ENCODE results near the gene MAD1L1. TPM values are rescaled to one million over a fixed set of nuclear protein-coding genes. Genes with fewer than 3 reads are reported as not detected.

MAD1L1 gene
- total RNA-seq, 2 donors from 2014 or later: 59.1 to 61.4 TPM

DNA sequence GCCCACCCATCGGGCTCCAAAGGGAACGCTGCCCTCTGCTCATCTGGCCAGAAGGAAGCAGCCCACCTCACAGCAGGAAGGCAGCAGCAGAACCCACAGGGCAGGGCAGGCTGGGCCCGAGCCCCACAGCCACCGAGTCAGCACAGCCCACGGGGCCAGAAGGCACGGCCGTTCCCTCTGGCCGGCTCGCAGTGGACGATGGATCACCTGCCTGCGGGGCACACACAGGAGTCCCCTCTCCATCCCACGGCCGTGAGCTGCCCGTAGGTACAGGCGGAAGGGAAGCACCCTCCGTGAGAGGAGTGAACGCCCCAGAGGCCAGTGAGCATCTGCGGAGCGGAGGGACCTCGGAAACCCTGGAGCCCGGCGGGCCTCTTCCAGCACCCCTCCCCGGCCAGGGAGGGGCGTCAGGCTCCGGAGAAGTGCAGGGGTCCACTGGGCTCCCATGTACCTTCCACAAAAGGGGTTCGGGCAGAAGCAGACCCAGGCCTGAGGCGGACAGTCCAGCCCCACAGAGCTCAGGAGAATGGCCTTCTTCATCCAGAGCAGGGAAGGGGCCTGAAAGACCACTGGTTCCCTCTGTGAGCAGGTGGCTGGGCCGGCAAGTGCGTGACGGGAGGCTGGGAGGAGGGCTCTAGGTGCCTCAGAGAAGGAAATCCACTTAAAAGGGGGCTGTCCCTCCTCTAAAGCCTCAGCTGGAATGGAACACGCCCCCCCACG is 20.9 kb upstream of the MAD1L1 start:
- H3K36me3 Mint-ChIP-seq (ENCODE audit: low read depth): peaks cover 39% of the 10 kb centered on the region
- H3K4me1 Mint-ChIP-seq: no peaks in the 10 kb centered on the region
- TF ChIP-seq, protein P1, sequence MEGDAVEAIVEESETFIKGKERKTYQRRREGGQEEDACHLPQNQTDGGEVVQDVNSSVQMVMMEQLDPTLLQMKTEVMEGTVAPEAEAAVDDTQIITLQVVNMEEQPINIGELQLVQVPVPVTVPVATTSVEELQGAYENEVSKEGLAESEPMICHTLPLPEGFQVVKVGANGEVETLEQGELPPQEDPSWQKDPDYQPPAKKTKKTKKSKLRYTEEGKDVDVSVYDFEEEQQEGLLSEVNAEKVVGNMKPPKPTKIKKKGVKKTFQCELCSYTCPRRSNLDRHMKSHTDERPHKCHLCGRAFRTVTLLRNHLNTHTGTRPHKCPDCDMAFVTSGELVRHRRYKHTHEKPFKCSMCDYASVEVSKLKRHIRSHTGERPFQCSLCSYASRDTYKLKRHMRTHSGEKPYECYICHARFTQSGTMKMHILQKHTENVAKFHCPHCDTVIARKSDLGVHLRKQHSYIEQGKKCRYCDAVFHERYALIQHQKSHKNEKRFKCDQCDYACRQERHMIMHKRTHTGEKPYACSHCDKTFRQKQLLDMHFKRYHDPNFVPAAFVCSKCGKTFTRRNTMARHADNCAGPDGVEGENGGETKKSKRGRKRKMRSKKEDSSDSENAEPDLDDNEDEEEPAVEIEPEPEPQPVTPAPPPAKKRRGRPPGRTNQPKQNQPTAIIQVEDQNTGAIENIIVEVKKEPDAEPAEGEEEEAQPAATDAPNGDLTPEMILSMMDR (conservative IDR thresholded peaks at IDR 0.05): no peak
- H3K27ac Mint-ChIP-seq: no peak overlapping the region
- no peaks in the 10 kb centered on the region for H3K27me3 Mint-ChIP-seq (ENCODE audit: insufficient read depth)
- no peaks in the 10 kb centered on the region for H3K9me3 Mint-ChIP-seq
- H3K4me1 ChIP-seq (ENCODE audit: control insufficient read depth, insufficient read depth, low read length): no peaks in the 10 kb centered on the region
- no peaks in the 10 kb centered on the region for H3K9me3 ChIP-seq (ENCODE audit: control insufficient read depth, low read length)
- peaks cover 8% of the 10 kb centered on the region for H3K36me3 ChIP-seq (ENCODE audit: control insufficient read depth, insufficient read depth, low read length)
- no peak overlapping the region for H3K27ac ChIP-seq (ENCODE audit: low read depth, low read length)
- no peak overlapping the region for H3K4me3 Mint-ChIP-seq
- no peak overlapping the region for H3K9ac ChIP-seq (ENCODE audit: extremely low read depth, low read length, poor library complexity, severe bottlenecking)
- 97% methylated on average over 20 to 32 of the region's 32 CpGs for WGBS, 2 experiments (ENCODE audit: insufficient coverage in 1 of 2, insufficient read length in 1 of 2)
- H3K27me3 ChIP-seq (ENCODE audit: control insufficient read depth, insufficient read depth, low read length, poor library complexity, severe bottlenecking): no peaks in the 10 kb centered on the region
- DNase-seq: no peak
- H3K4me3 ChIP-seq (ENCODE audit: low read length): no peak overlapping the region

DNA sequence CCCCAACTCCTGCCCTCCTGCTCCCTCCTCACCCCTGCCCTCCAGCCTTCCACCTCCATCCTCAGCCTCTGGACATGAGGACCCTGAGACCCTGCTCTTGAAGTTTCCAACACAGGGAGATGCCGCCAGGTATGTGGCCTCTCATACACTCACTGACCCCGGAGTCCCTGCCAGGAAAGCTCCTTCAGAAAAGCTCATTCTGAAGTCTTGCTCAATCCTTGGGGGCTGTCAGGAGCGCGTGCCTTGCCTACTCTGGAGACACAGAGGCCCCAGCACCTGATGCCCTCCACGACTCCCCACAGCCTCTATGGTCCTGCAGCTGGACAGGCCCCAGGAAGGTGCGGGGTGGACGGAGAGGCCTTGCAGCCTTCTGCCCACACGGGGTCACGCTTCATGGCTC is 20.3 kb upstream of the MAD1L1 start:
- Mint-ChIP-seq H3K36me3 (ENCODE audit: low read depth) (peaks cover 37% of the 10 kb centered on the region), H3K4me3 (no peak overlapping the region), H3K4me1 (no peaks in the 10 kb centered on the region), H3K27ac (peak overlapping the region; percentile 26), H3K9me3 (no peaks in the 10 kb centered on the region), H3K27me3 (ENCODE audit: insufficient read depth) (no peaks in the 10 kb centered on the region)
- no peak for DNase-seq
- H3K4me3 ChIP-seq (ENCODE audit: low read length): no peak overlapping the region
- no peaks in the 10 kb centered on the region for H3K9me3 ChIP-seq (ENCODE audit: control insufficient read depth, low read length)
- no peak overlapping the region for H3K9ac ChIP-seq (ENCODE audit: extremely low read depth, low read length, poor library complexity, severe bottlenecking)
- H3K36me3 ChIP-seq (ENCODE audit: control insufficient read depth, insufficient read depth, low read length): peaks cover 8% of the 10 kb centered on the region
- 95 to 99% methylated on average over 9 of the region's 9 CpGs for WGBS, 2 experiments (ENCODE audit: insufficient coverage in 1 of 2, insufficient read length in 1 of 2)
- H3K27ac ChIP-seq (ENCODE audit: low read depth, low read length): no peak overlapping the region
- H3K27me3 ChIP-seq (ENCODE audit: control insufficient read depth, insufficient read depth, low read length, poor library complexity, severe bottlenecking): no peaks in the 10 kb centered on the region
- H3K4me1 ChIP-seq (ENCODE audit: control insufficient read depth, insufficient read depth, low read length): no peaks in the 10 kb centered on the region
- TF ChIP-seq, protein P1 (conservative IDR thresholded peaks at IDR 0.05): no peak

DNA sequence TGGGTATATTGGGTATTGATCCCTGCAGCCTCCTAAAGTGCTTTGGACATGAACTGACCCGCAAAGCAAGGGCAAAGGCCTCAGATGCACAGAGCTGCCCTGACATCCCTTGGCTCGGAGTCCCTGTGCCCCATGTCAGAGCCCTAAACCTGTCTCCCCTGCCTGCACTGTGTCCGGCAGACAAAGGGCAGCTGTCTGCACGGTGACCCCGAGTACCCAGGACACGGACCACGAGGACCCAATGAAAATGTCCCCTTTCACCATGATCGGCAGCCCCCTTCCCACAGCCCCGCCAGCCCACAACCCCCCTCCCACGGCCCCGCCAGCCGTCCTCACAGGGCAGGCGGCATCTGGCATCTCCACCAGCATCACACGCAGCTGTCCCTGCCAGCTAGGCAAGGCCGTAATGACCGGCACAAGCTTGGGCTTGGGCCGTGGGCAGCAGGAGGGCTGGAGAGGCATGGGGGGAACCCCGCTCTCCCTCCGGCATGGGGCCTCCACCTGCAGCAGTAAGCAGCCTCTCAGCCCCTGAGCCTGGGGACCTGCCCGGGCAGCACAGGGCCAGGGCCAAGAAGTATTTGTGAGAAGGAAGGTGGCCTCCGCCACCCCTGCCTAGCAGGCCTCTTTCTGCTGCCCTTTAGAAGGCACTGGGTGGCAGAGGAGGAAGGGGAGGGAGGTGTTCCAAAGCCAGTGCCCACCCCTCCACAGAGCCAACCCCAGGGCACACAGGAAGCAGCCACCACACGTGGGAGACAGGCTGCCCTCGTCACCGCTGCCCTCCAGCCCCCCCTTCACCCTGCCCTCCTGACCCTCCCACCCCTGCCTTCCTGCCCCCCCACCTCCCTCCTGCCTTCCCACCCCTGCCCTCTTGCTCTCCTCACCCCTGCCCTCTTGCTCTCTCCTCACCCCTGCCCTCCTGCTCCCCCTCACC is 19.4 kb upstream of the MAD1L1 start:
- WGBS, 2 experiments (ENCODE audit: insufficient coverage in 1 of 2, insufficient read length in 1 of 2): 94 to 95% methylated on average over 9 to 24 of the region's 24 CpGs
- H3K27ac Mint-ChIP-seq: peak overlapping the region; percentile 58
- TF ChIP-seq, protein P1 (conservative IDR thresholded peaks at IDR 0.05): no peak

More for the DNA sequence above, 19.4 kb upstream of the MAD1L1 start:
- Histone ChIP-seq H3K27me3 (ENCODE audit: control insufficient read depth, insufficient read depth, low read length, poor library complexity, severe bottlenecking) (no peaks in the 10 kb centered on the region), H3K9me3 (ENCODE audit: control insufficient read depth, low read length) (no peaks in the 10 kb centered on the region), H3K27ac (ENCODE audit: low read depth, low read length) (no peak overlapping the region), H3K36me3 (ENCODE audit: control insufficient read depth, insufficient read depth, low read length) (peaks cover 8% of the 10 kb centered on the region), H3K4me3 (ENCODE audit: low read length) (no peak overlapping the region), H3K4me1 (ENCODE audit: control insufficient read depth, insufficient read depth, low read length) (no peaks in the 10 kb centered on the region), H3K9ac (ENCODE audit: extremely low read depth, low read length, poor library complexity, severe bottlenecking) (no peak overlapping the region)
- no peaks in the 10 kb centered on the region for H3K4me1 Mint-ChIP-seq
- no peak overlapping the region for H3K4me3 Mint-ChIP-seq
- peaks cover 35% of the 10 kb centered on the region for H3K36me3 Mint-ChIP-seq (ENCODE audit: low read depth)
- H3K9me3 Mint-ChIP-seq: no peaks in the 10 kb centered on the region
- no peaks in the 10 kb centered on the region for H3K27me3 Mint-ChIP-seq (ENCODE audit: insufficient read depth)
- DNase-seq: no peak

Measured in endodermal cell (in vitro differentiated cells).